HepG2 (cell line): ENCODE measurements around the gene FANCD2. TPM values are rescaled to one million over a fixed set of nuclear protein-coding genes. Genes with fewer than 3 reads are reported as not detected.

Experiments
- ATM ChIP-seq: fragments of 450-650 bp; IDR thresholded peaks from 2 replicates; pipeline ENCODE4 v1.7.1; 2017; ENCODE audit warnings: mild to moderate bottlenecking, borderline replicate concordance
- ELF4 ChIP-seq: sonication (generic); formaldehyde crosslinking; IDR thresholded peaks from 2 replicates; pipeline ENCODE4 v1.5.0; 2020; ENCODE audit warnings: missing genetic modification reagents, mild to moderate bottlenecking, moderate library complexity, borderline replicate concordance
- FOSL2 ChIP-seq: sonication (generic); formaldehyde crosslinking; IDR thresholded peaks from 2 replicates; pipeline ENCODE4 v1.4.0; 2020; ENCODE audit warnings: missing genetic modification reagents
- GABPA ChIP-seq, 2 experiments: IDR thresholded peaks; 2 replicates each; pipeline ENCODE4 v1.6.1; 2011 to 2016; ENCODE audit warnings: low read depth in 2 of 2, low read length in 1 of 2, missing biosample characterization in 1 of 2, missing genetic modification characterization in 1 of 2
- HNF1A ChIP-seq, 2 experiments: sonication (generic) in 1 of 2; formaldehyde crosslinking in 1 of 2; IDR thresholded peaks; 2 replicates each; pipeline versions ENCODE4 v1.4.0 to v1.6.1; 2016 to 2020; ENCODE audit warnings: borderline replicate concordance in 1 of 2, low read depth in 1 of 2, mild to moderate bottlenecking in 1 of 2, missing genetic modification reagents in 1 of 2
- JUND ChIP-seq: sonication (generic); formaldehyde crosslinking; IDR thresholded peaks from 2 replicates; pipeline ENCODE4 v1.8.0; 2022; ENCODE audit warnings: mild to moderate bottlenecking, missing genetic modification reagents
- KMT2B ChIP-seq: IDR thresholded peaks from 2 replicates; pipeline ENCODE4 v1.6.1; 2016; ENCODE audit warnings: missing genetic modification reagents, missing compliant biosample characterization
- PRPF4 ChIP-seq: fragments of 200-400 bp; formaldehyde crosslinking; IDR thresholded peaks from 2 replicates; pipeline ENCODE4 v1.6.1; 2016; ENCODE audit warnings: low read length, low read depth; ENCODE audit not compliant: poor library complexity, severe bottlenecking
- RNF2 ChIP-seq: fragments of 450-650 bp; conservative IDR thresholded peaks from 2 replicates; pipeline ENCODE4 v1.6.1; 2016; ENCODE audit warnings: low read depth
- SNAPC5 ChIP-seq: sonication (generic); formaldehyde crosslinking; IDR thresholded peaks from 2 replicates; pipeline ENCODE4 v1.8.1; 2023; ENCODE audit warnings: mild to moderate bottlenecking, missing genetic modification reagents, borderline replicate concordance
- ZBTB33 ChIP-seq: sonication (generic); formaldehyde crosslinking; IDR thresholded peaks from 2 replicates; pipeline ENCODE4 v1.4.0; 2020; ENCODE audit warnings: missing genetic modification reagents
- ZBTB4 ChIP-seq: sonication (generic); formaldehyde crosslinking; IDR thresholded peaks from 2 replicates; pipeline ENCODE4 v1.4.0; 2020; ENCODE audit warnings: missing genetic modification reagents, mild to moderate bottlenecking, borderline replicate concordance
- ZFP1 ChIP-seq: IDR thresholded peaks from 2 replicates; pipeline ENCODE4 v1.6.1; 2016
- ZNF30 ChIP-seq: sonication (generic); formaldehyde crosslinking; IDR thresholded peaks from 2 replicates; pipeline ENCODE4 v1.5.0; 2020; ENCODE audit warnings: mild to moderate bottlenecking, missing genetic modification reagents
- ZNF720 ChIP-seq: sonication (generic); formaldehyde crosslinking; IDR thresholded peaks from 2 replicates; pipeline ENCODE4 v1.4.0; 2020; ENCODE audit warnings: missing genetic modification reagents
- polyA plus RNA-seq, 8 experiments: library from polyadenylated mRNA; depleted of rRNA in 3 of 8; stranded (reverse) in 7 of 8; unstranded in 1 of 8; fragments of >200 nt; fragmentation: Illumina TruSeq in 4 of 8; extraction: Trizol in 4 of 8; gene quantifications; 2 replicates each; pipeline versions ENCODE4 v1.2.1 to v1.2.3, GENCODE V29; 2011 to 2016; ENCODE audit warnings: low read depth in 4 of 8, missing spikeins in 1 of 8, mixed read lengths in 1 of 8; ENCODE audit not compliant: insufficient read depth in 1 of 8
- total RNA-seq, 5 experiments: library from RNA; depleted of rRNA; stranded (reverse); fragments of >200 nt; fragmentation: Illumina TruSeq; extraction: Trizol; gene quantifications; 2 replicates each; pipeline ENCODE4 v1.2.3, GENCODE V29; 2016; ENCODE audit warnings: low read depth in 1 of 5

The FANCD2 gene
- total and polyA plus RNA-seq, 2 of the 13 experiments (the other 11 are each of a cell fraction or from before 2014, with no cell fraction given), result 10.1 to 42.0 TPM

GRCh38 chr3:10026084-10026890 is at the start of gene FANCD2 (continued):
- TF ChIP-seq HNF1A (IDR thresholded peaks at IDR 0.05; ENCODE audit: low read depth) (no peak), HNF1A (CRISPR knock-in tag; IDR thresholded peaks at IDR 0.05; ENCODE audit: borderline replicate concordance) (peak; percentile 75), ZNF30 (no peak), GABPA (IDR thresholded peaks at IDR 0.05; ENCODE audit: low read depth, low read length) (peak; percentile 85), GABPA (CRISPR knock-in tag; IDR thresholded peaks at IDR 0.05; ENCODE audit: low read depth) (peak; percentile 97), FOSL2 (CRISPR knock-in tag) (peak; percentile 69), KMT2B (peak; percentile 99), RNF2 (no peak), PRPF4 (no peak), ATM (no peak), ZBTB4 (CRISPR knock-in tag) (peak; percentile 88; the same call in 1 of the 2 replicates), SNAPC5 (CRISPR knock-in tag) (peak; percentile 86), ZFP1 (no peak), ZNF720 (CRISPR knock-in tag) (no peak), ELF4 (CRISPR knock-in tag) (peak; percentile 95), JUND (0 out of 2 replicates have a peak, but pooled peaks have one; percentile 26), ZBTB33 (peak; percentile 21; the same call in 1 of the 2 replicates)
